HCT116 (cell line): ENCODE results near the gene SOS1. TPM values are rescaled to one million over a fixed set of nuclear protein-coding genes. Genes with fewer than 3 reads are reported as not detected.

Experiments
- ATAC-seq: fragments of 200-7000 bp; cut with Tn5 transposase; 2 replicates; pipeline ENCODE4 v1.9.1; 2020; ENCODE audit warnings: mild to moderate bottlenecking, moderate library complexity
- BruUV-seq: library from RNA; stranded (reverse); fragments of 400-500 nt; replicated peaks from 2 replicates; lab custom pipeline; 2021; lab: Mats Ljungman, UMichigan
- CTCF ChIA-PET: fragments of 300-600 bp; sonication (Branson Sonifier 250); formaldehyde crosslinking; loops from one replicate; lab custom pipeline; 2021; ENCODE audit warnings: antibody characterized with exemption; lab: Charles Lee
- POLR2A ChIA-PET: fragments of 300-600, 350-600 bp; sonication (Branson Sonifier 250); formaldehyde crosslinking; loops from one replicate; lab custom pipeline; 2021; ENCODE audit warnings: antibody characterized with exemption; lab: Charles Lee
- RAD21 ChIA-PET, 2 experiments: fragments of 300-600 bp; sonication (Branson Sonifier 250); formaldehyde crosslinking; loops; one replicate each; lab custom pipeline; 2023; ENCODE audit warnings: low total read pairs in 2 of 2; ENCODE audit not compliant: uncharacterized antibody in 2 of 2, unreplicated experiment in 2 of 2, low non-redundant PET in 1 of 2; lab: Charles Lee
- DNase-seq: peaks from one replicate; pipeline ENCODE4 v3.0.0-alpha.2; 2010; ENCODE audit warnings: low read depth, low spot score
- H2AFZ ChIP-seq: fragments of 200-600 bp; shearing (Covaris generic), sonication (generic); 2 replicates; pipeline ENCODE4 v1.6.1; 2017; ENCODE audit warnings: low read depth, mixed run types, mixed read lengths, antibody characterized with exemption, low read length; ENCODE audit not compliant: poor library complexity, severe bottlenecking
- H3K27ac ChIP-seq: 2 replicates; pipeline ENCODE4 v1.5.1; 2012; ENCODE audit warnings: low read depth, low read length
- H3K27me3 ChIP-seq: fragments of 200-600 bp; sonication (generic); 2 replicates; pipeline ENCODE4 v1.6.1; 2016; ENCODE audit warnings: mixed run types, low read length, mixed read lengths; ENCODE audit not compliant: insufficient read depth
- H3K36me3 ChIP-seq, 2 experiments: fragments of 200-500 bp in 1 of 2; fragments of 200-600 bp in 1 of 2; sonication (Bioruptor generic) in 1 of 2; sonication (generic) in 1 of 2; 2 replicates each; pipeline versions ENCODE4 v1.5.1 to v1.6.1; 2014 to 2016; ENCODE audit warnings: low read length in 2 of 2, inconsistent platforms in 1 of 2, mixed read lengths in 1 of 2, mixed run types in 1 of 2; ENCODE audit not compliant: insufficient read depth in 2 of 2, control insufficient read depth in 1 of 2
- H3K4me1 ChIP-seq, 2 experiments: fragments of 200-600 bp in 1 of 2; sonication (generic) in 1 of 2; 2 replicates each; pipeline versions ENCODE4 v1.5.1 to v1.6.1; 2012 to 2017; ENCODE audit warnings: low read length in 2 of 2, inconsistent platforms in 1 of 2, mild to moderate bottlenecking in 1 of 2, mixed read lengths in 1 of 2, mixed run types in 1 of 2, moderate library complexity in 1 of 2; ENCODE audit not compliant: insufficient read depth in 2 of 2, control insufficient read depth in 1 of 2
- H3K4me2 ChIP-seq: fragments of 200-600 bp; sonication (generic); 2 replicates; pipeline ENCODE4 v1.6.1; 2017; ENCODE audit warnings: mixed run types, low read length, mixed read lengths
- H3K4me3 ChIP-seq, 2 experiments: fragments of 200-600 bp in 1 of 2; sonication (generic) in 1 of 2; replicated peaks in 1 of 2; 2 replicates each; pipeline ENCODE4 v1.5.1; 2011 to 2016; ENCODE audit warnings: low read length in 2 of 2, control low read depth in 1 of 2, low read depth in 1 of 2, mild to moderate bottlenecking in 1 of 2, mixed read lengths in 1 of 2, mixed run types in 1 of 2
- H3K79me2 ChIP-seq: fragments of 200-600 bp; sonication (generic); 2 replicates; pipeline ENCODE4 v1.6.1; 2017; ENCODE audit warnings: mild to moderate bottlenecking, mixed run types, low read length, moderate library complexity, mixed read lengths; ENCODE audit not compliant: insufficient read depth
- H3K9ac ChIP-seq: fragments of 200-600 bp; sonication (generic); 2 replicates; pipeline ENCODE4 v1.6.1; 2016; ENCODE audit warnings: low read length, mixed read lengths
- H3K9me2 ChIP-seq: fragments of 200-600 bp; sonication (generic), shearing (Covaris generic); 2 replicates; pipeline ENCODE4 v1.6.1; 2017; ENCODE audit warnings: mixed run types, mild to moderate bottlenecking, moderate library complexity; ENCODE audit not compliant: insufficient read depth
- H3K9me3 ChIP-seq, 2 experiments: fragments of 200-500 bp in 1 of 2; fragments of 200-600 bp in 1 of 2; sonication (Bioruptor generic) in 1 of 2; sonication (generic) in 1 of 2; 2 replicates each; pipeline ENCODE4 v1.6.1; 2014 to 2017; ENCODE audit warnings: low read length in 2 of 2, mixed read lengths in 2 of 2, inconsistent platforms in 1 of 2, low read depth in 1 of 2, mild to moderate bottlenecking in 1 of 2, mixed run types in 1 of 2, moderate library complexity in 1 of 2; ENCODE audit not compliant: control insufficient read depth in 1 of 2, insufficient read depth in 1 of 2
- H4K20me1 ChIP-seq: fragments of 200-600 bp; sonication (generic), shearing (Covaris generic); 2 replicates; pipeline ENCODE4 v1.6.1; 2017; ENCODE audit warnings: mixed run types, mild to moderate bottlenecking, moderate library complexity; ENCODE audit not compliant: insufficient read depth
- ATF3 ChIP-seq: IDR thresholded peaks from 2 replicates; pipeline ENCODE4 v1.6.1; 2012
- CBX3 ChIP-seq: IDR thresholded peaks from 2 replicates; pipeline ENCODE4 v1.6.1; 2012; ENCODE audit warnings: low read depth
- EGR1 ChIP-seq: IDR thresholded peaks from 2 replicates; pipeline ENCODE4 v1.6.1; 2012; ENCODE audit warnings: low read depth
- EZH2 ChIP-seq: fragments of 200-600 bp; sonication (generic); IDR thresholded peaks from 2 replicates; pipeline ENCODE4 v1.6.1; 2017; ENCODE audit warnings: antibody characterized with exemption, mixed run types
- POLR2A ChIP-seq: IDR thresholded peaks from 2 replicates; pipeline ENCODE4 v1.7.0; 2011; ENCODE audit warnings: borderline replicate concordance; ENCODE audit not compliant: insufficient read depth, insufficient read length; ENCODE audit errors: extremely low read depth
- RAD21 ChIP-seq: IDR thresholded peaks from 2 replicates; pipeline ENCODE4 v1.6.1; 2012; ENCODE audit warnings: low read depth, mild to moderate bottlenecking
- REST ChIP-seq: IDR thresholded peaks from 2 replicates; pipeline ENCODE4 v1.6.1; 2012; ENCODE audit warnings: low read depth
- SP1 ChIP-seq: IDR thresholded peaks from 2 replicates; pipeline ENCODE4 v1.6.1; 2012; ENCODE audit warnings: low read depth
- YY1 ChIP-seq: IDR thresholded peaks from 2 replicates; pipeline ENCODE4 v1.6.1; 2011; ENCODE audit warnings: low read length, low read depth, moderate library complexity, mild to moderate bottlenecking; ENCODE audit not compliant: insufficient replicate concordance; ENCODE audit errors: extremely low read depth
- ZBTB33 ChIP-seq: IDR thresholded peaks from 2 replicates; pipeline ENCODE4 v1.6.1; 2011; ENCODE audit warnings: mild to moderate bottlenecking, low read length, moderate library complexity; ENCODE audit not compliant: insufficient replicate concordance; ENCODE audit errors: extremely low read depth
- ZFX ChIP-seq: fragments of 450-650 bp; IDR thresholded peaks from 2 replicates; pipeline ENCODE4 v1.6.1; 2017
- ZNF274 ChIP-seq: fragments of 200-500 bp; sonication (Bioruptor generic); IDR thresholded peaks from 2 replicates; pipeline ENCODE4 v1.6.1; 2014; ENCODE audit warnings: mild to moderate bottlenecking, low read depth, low read length, inconsistent platforms
- intact Hi-C: fragments of 100-400 bp; cut with micrococcal nuclease; formaldehyde crosslinking; loops from 2 replicates; pipeline ENCODE4 v1.10.0; 2022
- total RNA-seq: library from RNA; stranded (reverse); gene quantifications from one replicate; pipeline ENCODE4 v1.2.1, GENCODE V29; 2021; ENCODE audit not compliant: unreplicated experiment

The SOS1 gene
- total RNA-seq, 1 experiment from 2014 or later, result 19.4 TPM

GRCh38 chr2:39017334-39017733 is 103.5 kb downstream of the SOS1 start:
- no peaks in the 10 kb centered on the region for H3K27me3 ChIP-seq
- H3K9me3 ChIP-seq, result no peaks in the 10 kb centered on the region
- no peaks in the 10 kb centered on the region for H3K36me3 ChIP-seq
- no peaks in the 10 kb centered on the region for H3K79me2 ChIP-seq
- no peaks in the 10 kb centered on the region for H4K20me1 ChIP-seq
- H3K27ac ChIP-seq, result no peak overlapping the region
- BruUV-seq, result no TSS peak
- DNase-seq (no peak), ATAC-seq (no peak)
- RAD21 ChIA-PET, result no interaction called here
- intact Hi-C loops, result no loop called here
- H3K9ac ChIP-seq, result no peak overlapping the region
- CTCF ChIA-PET, result no interaction called here
- POLR2A ChIA-PET, result no interaction called here
- H3K4me2 ChIP-seq, result no peak overlapping the region
- H3K9me2 ChIP-seq, result no peaks in the 10 kb centered on the region
- no peaks in the 10 kb centered on the region for H3K4me1 ChIP-seq
- H2AFZ ChIP-seq, result no peak overlapping the region
- H3K4me3 ChIP-seq, result no peak overlapping the region
- TF ChIP-seq ZBTB33 (no peak), YY1 (no peak), REST (no peak), ZFX (no peak), ATF3 (no peak), SP1 (no peak), EGR1 (no peak), CBX3 (no peak), ZNF274 (no peak), POLR2A (no peak), EZH2 (no peak), RAD21 (no peak)
